HG03039 (cell line): ENCODE data around the gene FMN1.
"Not testable (repeated sequence)": the region's sequence is repeated elsewhere in the genome, so short reads cannot be mapped to it uniquely, and the experiment has no call there.

Experiments
- ATAC-seq: cut with Tn5 transposase; IDR thresholded peaks from one replicate; pipeline ENCODE4 v1.9.1; 2021; ENCODE audit warnings: mild to moderate bottlenecking, moderate library complexity; ENCODE audit not compliant: unreplicated experiment

The FMN1 gene

DNA sequence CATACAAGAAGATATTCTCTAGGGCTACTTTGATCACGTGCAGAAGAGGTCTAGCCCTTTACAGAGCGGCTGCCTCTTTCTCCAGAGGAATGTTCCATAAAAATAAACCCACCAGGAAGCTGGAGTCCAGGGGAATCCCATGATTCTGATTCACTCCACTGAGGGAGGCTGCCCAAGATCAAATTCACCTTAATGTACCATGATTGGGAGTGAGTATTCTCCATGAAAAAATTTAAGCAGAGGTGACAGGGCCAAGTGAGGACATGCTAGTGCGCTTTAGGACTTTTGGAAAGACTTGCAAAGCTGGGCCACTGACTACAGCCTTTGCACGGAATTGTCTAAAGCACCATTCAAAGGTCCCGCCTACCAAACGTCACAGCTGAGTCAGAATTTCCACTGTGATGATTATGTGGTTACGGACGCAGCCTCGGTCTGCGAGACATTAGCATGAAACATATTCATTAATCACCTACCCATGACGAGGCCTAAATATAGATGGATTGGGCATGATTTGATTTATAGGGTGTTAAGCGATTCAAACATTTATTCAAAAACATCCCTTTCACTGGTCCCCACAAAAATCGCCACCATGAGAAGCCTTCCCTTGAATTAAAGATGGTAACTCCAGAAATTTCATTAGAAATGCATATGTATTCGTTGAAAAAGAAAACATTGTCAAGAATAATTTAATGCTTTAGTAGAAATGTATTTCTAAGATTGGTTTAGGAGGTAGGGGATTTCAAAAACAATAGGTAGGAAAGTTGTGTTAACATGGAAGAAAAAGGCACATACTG is 324.1 kb downstream of the FMN1 start:
- peak; percentile 71 for ATAC-seq

DNA sequence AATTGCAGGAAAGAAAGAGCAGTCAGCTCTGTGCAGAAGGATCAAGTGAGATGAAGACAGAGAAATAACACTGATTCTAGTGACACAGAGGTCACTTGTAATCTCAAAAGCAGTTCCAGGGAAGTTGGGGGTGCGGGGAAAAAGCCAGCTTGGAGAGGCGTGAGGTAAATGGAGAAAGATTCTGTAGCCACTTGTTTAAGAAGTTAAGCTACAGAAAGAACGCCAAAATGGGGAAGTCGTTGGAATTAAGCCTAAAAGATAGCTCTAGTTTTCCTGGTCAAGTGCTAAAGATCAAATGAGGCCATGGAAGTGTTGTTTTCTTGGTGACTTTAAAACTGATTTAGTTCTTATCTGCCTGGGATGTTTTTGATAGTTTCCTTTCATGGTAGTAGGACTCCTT is 324.7 kb downstream of the FMN1 start:
- ATAC-seq: no peak

DNA sequence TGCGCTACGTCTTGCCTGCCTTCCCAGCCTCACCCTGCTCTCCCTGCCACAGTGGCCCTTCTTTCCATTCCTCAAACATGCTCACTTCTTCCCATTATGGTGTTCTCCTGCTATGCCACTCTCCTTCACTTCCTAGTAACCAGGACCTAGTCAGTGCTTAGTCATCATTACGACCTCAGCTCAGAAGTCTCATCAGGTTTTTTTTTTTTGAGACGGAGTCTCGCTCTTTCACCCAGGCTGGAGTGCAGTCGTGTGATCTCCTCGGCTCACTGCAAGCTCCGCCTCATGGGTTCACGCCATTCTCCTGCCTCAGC is 327.2 kb downstream of the FMN1 start:
- no peak for ATAC-seq

DNA sequence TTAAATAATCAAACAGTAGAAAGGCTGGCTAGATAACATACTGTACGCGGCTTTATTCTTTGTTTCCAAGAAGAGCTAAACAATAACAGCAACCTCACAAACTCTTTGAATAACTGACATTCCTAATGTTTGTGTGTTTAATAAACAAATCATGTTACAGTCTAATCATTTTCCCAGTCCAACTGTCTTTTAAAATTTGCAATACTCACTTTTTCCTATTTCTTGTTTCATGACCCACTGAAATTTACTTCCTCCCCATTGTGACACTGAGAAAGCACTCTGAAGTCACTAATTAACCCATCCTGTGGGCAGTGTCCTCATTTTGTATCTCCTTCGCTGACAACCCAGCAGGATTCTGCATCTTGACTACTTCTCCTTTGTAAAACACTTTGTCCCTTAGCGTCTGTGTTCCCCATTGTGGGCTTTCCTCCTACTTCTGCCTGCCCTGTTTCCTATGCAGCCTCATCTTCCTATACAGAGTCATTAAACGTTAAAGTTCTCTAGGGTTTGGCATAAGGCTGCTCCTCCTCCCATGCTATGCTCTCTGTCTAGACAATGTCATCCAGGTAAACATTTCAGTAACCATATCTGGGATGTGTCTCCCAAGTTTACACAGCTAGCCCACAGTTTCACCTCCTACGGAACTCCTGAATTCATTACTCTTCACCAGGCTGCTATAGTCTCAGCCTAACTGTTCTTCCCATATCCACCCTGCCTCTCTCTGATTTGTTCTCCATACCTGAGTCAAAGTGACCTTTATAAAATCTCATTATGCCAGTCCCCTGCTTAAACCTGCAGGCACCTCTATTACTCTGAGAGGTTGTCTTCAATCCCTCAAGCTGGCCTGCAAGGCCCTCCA is 327.8 kb downstream of the FMN1 start:
- ATAC-seq: no peak

DNA sequence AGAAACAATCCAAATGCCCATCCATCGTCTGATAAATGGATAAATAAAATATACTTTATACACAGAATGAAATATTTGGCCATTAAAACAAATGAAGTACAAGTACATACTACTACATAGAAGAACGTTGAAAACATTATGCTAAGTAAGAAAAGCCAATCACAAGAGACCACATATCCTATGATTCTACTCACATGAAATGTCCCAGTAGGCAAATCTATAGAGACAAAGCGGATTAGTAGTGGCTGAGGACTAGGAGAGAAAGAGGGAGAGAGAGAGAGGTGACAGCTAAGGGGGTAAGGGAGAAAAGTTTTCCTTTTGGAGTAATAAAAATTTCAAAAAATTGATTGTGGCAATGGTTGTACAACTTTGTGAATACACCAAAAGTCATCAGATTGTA is 329.7 kb downstream of the FMN1 start:
- no peak for ATAC-seq

DNA sequence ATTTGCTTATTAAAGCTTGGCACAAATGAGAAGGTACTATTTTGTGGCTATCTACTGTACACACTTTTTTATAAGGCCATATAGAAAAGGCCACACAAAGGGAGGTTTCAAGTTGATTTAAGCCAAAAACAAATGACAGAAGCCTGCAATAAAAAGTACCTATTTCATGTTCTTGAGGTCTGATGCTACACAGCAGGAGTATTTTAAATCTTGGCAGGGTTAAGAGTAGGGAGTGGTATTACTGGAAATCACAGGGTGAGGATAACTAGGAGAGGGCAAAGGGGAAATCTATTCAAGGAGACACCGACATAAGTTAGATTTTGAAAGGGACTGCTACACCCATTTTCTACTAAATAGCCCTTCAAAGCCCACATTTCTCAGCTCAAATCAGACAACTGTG is 330.5 kb downstream of the FMN1 start:
- ATAC-seq: no peak

DNA sequence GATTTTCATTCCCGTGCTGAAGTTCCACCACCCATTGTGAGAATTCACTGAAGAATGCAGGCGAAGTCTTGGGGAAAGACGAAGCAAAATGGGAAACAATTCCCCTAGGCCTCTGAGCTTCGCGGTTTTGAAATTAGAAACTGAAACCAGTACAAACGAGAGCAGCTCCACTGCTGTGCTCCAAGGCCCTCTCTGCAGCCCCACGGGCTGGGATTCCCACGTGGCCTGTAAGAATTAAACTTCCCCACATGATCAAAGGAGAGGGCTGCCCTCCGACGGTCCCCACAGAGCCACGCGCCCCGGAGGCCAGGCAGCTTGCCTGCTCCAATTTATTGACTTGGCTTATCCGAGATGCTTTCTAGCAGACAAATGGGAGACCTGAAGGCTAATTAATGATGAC is 332.8 kb downstream of the FMN1 start:
- no peak for ATAC-seq

DNA sequence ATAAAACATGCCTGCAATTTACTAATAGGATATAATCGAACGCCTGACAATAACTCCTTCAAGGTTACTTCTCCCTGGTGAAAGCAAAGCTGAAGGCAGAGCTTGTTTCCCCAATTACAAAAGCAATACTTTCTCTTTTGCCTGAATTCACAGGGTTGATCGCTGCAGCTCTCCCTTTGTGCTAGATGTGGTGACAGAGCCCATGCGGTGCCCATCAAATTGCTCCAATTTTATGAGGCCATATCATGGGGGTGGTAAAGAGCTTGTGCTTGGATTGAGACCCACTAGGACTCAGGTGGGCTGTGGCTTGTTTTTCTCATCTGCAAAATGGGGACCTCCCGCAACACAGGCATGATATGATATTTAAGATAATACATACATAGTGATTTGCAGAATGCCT is 333.3 kb downstream of the FMN1 start:
- no peak for ATAC-seq

DNA sequence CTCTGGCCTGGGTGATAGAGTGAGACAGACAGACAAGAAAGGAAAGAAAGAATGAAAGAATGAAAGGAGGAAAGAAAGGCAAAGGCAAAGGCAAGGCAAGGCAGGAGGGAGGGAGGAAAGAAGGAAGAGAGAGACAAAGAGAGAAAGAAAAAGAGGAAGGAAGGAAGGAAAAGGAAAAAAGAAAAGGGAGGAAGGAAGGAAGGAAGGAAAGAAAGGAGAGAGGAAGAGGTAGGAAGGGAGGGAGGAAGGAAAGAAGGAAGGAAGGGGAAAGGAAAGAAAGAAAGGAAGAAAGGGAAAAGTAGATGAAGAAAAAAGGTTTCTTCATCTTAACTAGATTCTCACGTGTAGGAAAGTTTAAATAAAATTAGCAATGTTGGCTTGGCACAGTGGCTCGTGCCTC is 334.5 kb downstream of the FMN1 start:
- no peak for ATAC-seq

DNA sequence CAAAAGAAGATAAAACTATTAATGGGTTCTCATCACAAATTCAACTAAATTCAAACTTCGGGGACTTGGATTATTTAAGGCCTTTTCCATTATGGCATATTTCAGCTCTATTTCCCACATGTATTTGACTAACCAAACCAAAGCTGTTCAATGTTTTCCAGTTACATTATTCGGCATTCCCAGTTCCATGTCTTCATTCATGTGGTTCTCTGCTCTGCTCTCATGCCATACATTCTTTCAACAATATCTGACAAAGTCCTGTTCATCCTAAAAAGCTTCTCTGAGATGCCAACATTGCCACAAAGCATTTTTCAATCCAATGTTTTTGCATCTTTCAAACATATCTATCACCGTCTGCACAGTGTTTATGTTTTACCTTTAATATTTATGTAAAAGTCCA is 335.3 kb downstream of the FMN1 start:
- no peak for ATAC-seq

DNA sequence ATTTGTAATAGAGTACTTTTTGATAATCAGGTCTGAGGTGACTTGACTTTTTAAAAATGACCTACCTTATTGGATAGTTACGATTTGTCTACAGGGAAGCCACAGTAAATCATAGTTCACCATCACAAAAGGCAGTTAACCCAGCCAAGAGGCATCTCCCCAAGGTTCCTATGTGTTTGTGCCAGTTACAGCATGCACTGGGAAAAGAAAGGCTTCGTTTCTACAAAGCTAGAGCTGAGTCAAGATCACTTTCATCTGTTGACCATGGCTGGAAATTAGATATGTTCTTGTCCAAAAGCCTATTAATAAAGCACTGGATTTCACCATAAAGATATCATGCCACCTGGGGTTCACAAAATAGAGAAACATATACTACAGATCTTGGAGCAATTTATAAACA is 336.8 kb downstream of the FMN1 start:
- ATAC-seq: no peak

DNA sequence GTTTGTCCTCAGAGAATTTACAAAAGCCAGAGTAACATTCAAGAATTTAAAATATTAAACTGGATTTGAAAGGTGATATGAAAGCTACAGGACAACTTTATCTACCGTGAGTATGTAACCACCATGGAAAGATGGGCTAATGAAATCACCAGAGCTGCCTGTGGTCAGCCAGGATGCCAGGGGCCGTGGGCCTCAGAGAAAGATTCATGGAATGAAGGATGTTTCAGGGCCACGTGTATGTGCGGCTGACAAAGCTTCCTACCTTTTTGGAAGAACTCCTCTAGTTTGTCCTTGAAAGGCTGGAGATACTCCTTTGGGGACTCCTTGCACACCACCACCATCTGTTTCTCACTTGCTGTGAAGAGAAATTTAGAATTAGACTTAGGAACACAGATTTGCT is 337.8 kb downstream of the FMN1 start:
- no peak for ATAC-seq

DNA sequence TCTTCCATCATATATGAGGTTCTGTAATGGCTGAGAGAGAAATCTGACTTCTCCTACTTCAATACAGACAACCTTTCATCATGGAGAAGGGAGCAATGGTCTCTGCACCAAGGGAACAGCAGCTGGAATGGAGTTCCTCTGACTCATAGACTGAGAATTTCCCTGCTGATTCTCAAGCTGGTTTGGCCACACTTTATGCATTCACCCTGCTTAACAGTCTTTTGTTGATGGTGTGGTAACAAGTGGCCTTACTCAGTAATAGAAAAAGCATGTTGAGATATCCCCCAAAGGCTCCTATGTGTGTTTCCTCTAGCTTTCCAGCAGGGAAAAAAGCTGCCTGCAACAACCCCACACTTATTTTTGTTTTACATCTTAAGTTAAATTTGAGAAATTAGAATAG is 338.6 kb downstream of the FMN1 start:
- no peak for ATAC-seq

DNA sequence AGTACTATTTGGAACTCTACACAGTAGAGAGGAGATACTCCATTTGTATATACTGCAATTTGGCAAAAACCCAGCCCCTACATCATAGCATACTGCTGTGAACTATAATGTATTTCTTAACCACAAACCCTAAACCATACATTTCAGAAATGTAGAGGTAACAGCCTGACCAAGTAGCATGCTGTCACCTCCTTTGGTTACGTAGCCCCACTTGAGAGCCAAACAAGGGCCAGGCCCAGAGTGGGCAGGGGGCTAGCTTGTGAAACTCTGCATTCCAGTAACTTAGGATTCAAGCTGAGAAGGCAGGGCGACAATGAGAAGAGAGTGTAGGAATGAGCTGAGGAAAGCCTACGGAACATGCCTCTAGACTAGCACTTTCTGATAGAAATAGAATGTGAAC is 340.9 kb downstream of the FMN1 start:
- no peak for ATAC-seq

DNA sequence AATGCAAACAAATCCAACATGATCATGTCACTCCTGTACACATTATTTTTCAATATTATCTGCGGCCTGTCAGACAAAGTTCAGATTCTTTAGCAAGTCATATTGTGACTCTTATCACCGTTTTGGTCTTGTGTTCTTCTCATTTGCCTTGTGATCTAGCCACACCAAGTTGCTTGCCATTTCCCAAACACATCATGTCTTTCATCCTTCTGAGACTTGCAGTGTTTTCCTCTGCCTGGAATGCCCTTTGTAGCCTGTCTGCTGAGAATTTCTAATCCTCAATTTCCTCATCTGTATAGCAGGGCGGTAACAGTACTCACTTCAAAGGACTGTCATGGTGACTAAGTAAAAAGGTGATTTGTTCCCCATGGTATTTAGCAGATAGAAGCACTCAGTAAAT is 341.7 kb downstream of the FMN1 start:
- no peak for ATAC-seq

DNA sequence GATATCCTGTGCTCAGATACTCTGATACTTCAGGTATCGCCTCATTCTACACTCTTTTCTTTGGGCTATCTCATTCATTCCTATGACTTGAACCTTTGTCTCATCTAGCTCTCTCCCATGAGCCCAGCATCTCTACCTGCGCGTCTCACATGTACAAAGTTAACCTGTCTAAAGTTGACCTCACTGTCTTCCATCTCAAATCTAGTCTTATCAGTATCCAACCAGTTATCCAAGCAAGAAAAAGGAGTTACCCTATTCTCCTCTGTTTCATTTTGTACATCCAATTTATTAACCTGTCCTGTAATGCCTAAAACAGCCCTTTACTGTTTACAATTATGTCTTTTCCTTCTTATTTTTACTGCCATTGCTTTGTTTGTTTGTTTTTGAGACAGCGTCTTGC is 342.5 kb downstream of the FMN1 start:
- ATAC-seq: no peak

DNA sequence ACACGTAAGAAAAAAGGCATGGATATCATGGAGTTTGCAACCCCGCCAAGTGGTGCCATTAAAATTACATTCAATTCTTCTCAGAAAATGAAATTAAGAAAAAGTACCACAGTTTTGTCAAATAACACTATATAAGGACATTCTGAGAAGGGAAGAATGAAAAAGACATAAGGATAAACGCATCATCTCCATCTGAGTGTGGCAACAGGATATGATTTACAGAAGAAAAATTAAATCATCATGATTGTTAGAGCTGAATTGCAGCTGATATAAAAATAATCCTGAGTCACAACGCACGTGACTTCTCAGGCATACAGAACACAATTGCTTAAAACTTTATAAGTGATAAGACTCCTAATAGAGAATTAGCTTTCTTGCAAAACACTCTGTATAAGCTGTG is 342.9 kb downstream of the FMN1 start:
- no peak for ATAC-seq

DNA sequence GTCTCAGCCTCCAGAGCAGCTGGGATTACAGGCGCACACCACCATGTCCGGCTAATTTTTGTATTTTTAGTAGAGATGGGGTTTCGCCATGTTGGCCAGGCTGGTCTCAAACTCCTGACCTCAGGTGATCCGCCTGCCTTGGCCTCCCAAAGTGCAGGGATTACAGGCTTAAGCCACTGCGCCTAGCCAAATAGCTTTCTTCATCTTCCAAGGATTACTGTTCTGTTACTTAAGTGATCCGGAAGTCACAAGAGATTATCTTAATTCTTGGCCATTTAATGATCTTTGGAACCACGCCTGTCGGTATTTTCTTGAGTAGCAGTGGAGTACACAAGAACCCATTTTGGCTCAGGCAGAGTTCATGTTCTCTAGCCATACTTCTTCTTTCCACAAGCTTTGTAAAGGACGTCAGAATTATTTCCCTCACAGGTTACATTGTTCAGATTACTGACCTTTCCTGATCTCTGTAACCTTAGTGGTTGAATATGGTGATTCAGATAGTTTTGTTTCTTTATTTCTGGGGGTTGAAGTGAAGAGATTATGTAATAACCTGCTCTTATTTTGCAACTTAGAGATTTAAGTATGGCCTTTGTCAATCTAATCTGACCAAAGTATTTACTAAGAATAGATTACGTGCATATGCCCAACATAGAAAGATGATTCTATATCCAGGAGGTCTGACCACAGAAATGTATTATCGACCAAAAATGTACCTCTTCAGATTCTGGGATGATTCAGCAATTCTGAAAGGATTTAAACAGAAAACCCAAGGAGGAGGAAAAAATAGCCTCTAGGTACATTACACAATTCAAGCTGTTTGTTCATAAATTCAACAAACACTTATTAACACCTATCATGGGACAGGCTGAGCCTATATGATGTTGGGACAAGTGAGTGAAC is 344.5 kb downstream of the FMN1 start:
- no peak for ATAC-seq

DNA sequence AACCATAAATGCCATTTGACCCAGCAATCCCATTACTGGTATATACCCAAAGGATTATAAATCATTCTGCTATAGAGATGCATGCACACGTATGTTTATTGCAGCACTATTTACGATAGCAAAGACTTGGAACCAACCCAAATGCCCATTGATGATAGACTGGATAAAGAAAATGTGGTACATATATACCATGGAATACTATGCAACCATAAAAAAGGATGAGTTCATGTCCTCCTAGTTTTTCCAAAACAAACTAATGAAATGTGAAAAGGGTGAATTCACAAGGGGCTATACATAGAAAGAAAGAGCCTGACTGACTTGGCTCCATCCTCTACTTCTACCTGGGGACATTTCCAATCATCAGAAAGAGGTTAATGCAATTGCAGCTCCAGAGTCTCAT is 347.8 kb downstream of the FMN1 start:
- not testable (repeated sequence) for ATAC-seq

DNA sequence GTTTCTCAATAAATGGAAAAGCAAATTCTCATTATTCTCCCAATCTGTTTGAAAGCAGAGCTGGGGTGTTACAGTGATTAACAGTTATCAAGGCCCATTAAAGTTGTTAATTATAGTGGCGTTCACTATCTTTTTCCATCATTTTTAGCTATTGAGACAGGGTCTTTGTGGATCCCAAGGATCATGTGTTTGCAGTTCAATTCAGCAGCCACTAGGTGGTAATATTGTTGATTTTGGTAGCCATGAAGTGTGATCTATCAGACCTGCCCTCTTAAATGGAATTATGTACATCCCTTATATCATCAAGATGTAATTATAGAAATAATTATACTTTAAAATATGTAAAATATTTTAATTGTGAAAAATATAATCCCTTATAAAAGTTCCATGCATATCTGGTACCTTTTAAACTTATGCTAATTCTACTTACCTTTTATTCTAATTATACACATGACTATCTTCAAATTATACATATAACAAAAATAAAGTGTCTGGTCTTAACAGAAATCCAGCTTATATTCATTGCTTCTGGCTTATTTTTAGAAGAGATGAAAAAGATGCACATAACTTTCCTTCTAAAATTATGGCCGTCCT is 350.3 kb downstream of the FMN1 start:
- no peak for ATAC-seq

DNA sequence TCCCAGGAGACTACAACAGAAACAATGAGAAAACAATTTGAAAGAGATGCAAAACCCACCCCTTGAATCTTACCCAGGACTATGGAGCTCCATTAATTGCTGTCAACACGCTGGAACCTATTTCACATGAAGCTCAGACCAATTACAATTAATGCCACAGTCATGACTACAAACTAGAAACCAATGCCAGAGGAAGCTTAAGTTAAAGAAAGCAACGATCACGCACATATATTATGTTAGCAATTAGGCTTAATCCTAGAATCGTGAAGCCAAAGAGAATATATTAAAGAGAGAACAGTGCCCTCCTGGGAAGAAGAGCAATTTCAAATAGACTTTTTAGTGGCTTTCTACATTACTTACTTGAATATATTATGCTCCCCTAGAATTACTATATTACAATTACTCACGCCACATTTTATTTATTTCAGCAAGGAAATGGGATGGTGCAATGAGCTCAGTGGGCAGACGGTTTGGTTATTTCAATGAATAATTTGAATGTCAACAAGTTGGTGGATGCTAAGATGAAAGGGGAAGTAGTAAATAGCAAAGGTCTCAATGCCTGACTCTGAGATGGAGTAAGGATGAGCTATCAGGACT is 351.2 kb downstream of the FMN1 start:
- ATAC-seq: no peak
